Measurements from ENCODE around the gene RBMS3. TPM values are rescaled to one million over a fixed set of nuclear protein-coding genes. Genes with fewer than 3 reads are reported as not detected.
A peak's percentile ranks its signal among the peaks of the same experiment; 100 is the strongest.

Gene RBMS3
- total and polyA plus RNA-seq, 7 donors, result 0.46 to 61.9 (median 39.9) TPM

- H3K27me3 ChIP-seq, result no peaks in the 10 kb centered on the region
- WGBS, 2 donors, result 76 to 81% methylated on average over 3 of the region's 3 CpGs
- no peaks in the 10 kb centered on the region for H3K9me3 ChIP-seq
- TF ChIP-seq POLR2AphosphoS5 (IDR thresholded peaks at IDR 0.05) (no peak), EP300 (IDR thresholded peaks at IDR 0.05) (no peak), CTCF (IDR thresholded peaks at IDR 0.05) (no peak), POLR2A (IDR thresholded peaks at IDR 0.05) (no peak)
- peaks cover 0 to 23% (median 5%) of the 10 kb centered on the region in 4 donors for H3K4me1 ChIP-seq
- intact Hi-C loops (cut with DNase I), result no loop called here
- H3K36me3 ChIP-seq, result no peaks in the 10 kb centered on the region
- no peak for DNase-seq
- no peak overlapping the region for H3K27ac ChIP-seq
- H3K4me3 ChIP-seq, result no peak overlapping the region
Observed at GRCh38 chr3:29451920-29452319, 171.0 kb downstream of the RBMS3 start.

- DNase-seq, result no peak
- H3K27me3 ChIP-seq, result no peaks in the 10 kb centered on the region
- H3K9me3 ChIP-seq, result no peaks in the 10 kb centered on the region
- peak overlapping the region in 1 of 4 donors; percentile 50 for H3K27ac ChIP-seq
- intact Hi-C loops (cut with DNase I), result no loop called here
- H3K4me3 ChIP-seq, result no peak overlapping the region
- H3K36me3 ChIP-seq, result no peaks in the 10 kb centered on the region
- TF ChIP-seq POLR2A (IDR thresholded peaks at IDR 0.05) (no peak), EP300 (IDR thresholded peaks at IDR 0.05) (no peak), POLR2AphosphoS5 (IDR thresholded peaks at IDR 0.05) (no peak), CTCF (IDR thresholded peaks at IDR 0.05) (no peak)
- WGBS, 2 donors, result 22 to 74% methylated on average over 2 of the region's 2 CpGs
- H3K4me1 ChIP-seq, result peaks cover 0 to 20% (median 5%) of the 10 kb centered on the region in 4 donors
Observed at GRCh38 chr3:29452934-29453283, 172.0 kb downstream of the RBMS3 start.

- peak overlapping the region in 3 of 4 donors; percentile 17 to 50 (median 23) for H3K27ac ChIP-seq
- peak; percentile 69 for DNase-seq
- H3K4me3 ChIP-seq, result no peak overlapping the region
Observed at GRCh38 chr3:29453284-29454001, 172.6 kb downstream of the RBMS3 start.

GRCh38 chr3:29454161-29454611, 173.3 kb downstream of the RBMS3 start:
- intact Hi-C loops (cut with DNase I), result no loop called here
- H3K27ac ChIP-seq, result peak overlapping the region in 1 of 4 donors; percentile 50
- H3K9me3 ChIP-seq, result no peaks in the 10 kb centered on the region

More at GRCh38 chr3:29453284-29454001, 172.6 kb downstream of the RBMS3 start:
- Histone ChIP-seq H3K9me3 (no peaks in the 10 kb centered on the region), H3K36me3 (no peaks in the 10 kb centered on the region), H3K4me1 (peaks cover 0 to 15% (median 5%) of the 10 kb centered on the region in 4 donors), H3K27me3 (no peaks in the 10 kb centered on the region)
- peak in 1 of 4 donors; percentile 19 for TF ChIP-seq POLR2AphosphoS5 (IDR thresholded peaks at IDR 0.05)
- no peak for TF ChIP-seq POLR2A (IDR thresholded peaks at IDR 0.05)
- WGBS, 2 donors, result 32 to 68% methylated on average over 7 of the region's 7 CpGs
- intact Hi-C loops (cut with DNase I), result no loop called here

More at GRCh38 chr3:29454161-29454611, 173.3 kb downstream of the RBMS3 start:
- Histone ChIP-seq H3K4me3 (no peak overlapping the region), H3K4me1 (peaks cover 0 to 14% (median 5%) of the 10 kb centered on the region in 4 donors), H3K27me3 (no peaks in the 10 kb centered on the region), H3K36me3 (no peaks in the 10 kb centered on the region)
- WGBS, 2 donors, result 20 to 74% methylated on average over 5 of the region's 5 CpGs
- no peak for DNase-seq
- TF ChIP-seq CTCF (IDR thresholded peaks at IDR 0.05), result no peak
- no peak for TF ChIP-seq POLR2A (IDR thresholded peaks at IDR 0.05)
- no peak for TF ChIP-seq POLR2AphosphoS5 (IDR thresholded peaks at IDR 0.05)
- no peak for TF ChIP-seq EP300 (IDR thresholded peaks at IDR 0.05)
